Neural progenitor cell (in vitro differentiated cells): ENCODE results near the gene C9orf57. TPM values are rescaled to one million over a fixed set of nuclear protein-coding genes. Genes with fewer than 3 reads are reported as not detected.
"Not testable (repeated sequence)": the region's sequence is repeated elsewhere in the genome, so short reads cannot be mapped to it uniquely, and the experiment has no call there.

Experiments
- DNase-seq: peaks from one replicate; pipeline ENCODE4 v3.0.0-alpha.2; 2016; ENCODE audit warnings: low spot score
- H2AFZ ChIP-seq: fragments of 200-600 bp; sonication (generic); replicated peaks from 2 replicates; pipeline ENCODE4 v1.6.1; 2016; ENCODE audit warnings: antibody characterized with exemption
- H3F3A ChIP-seq: fragments of 200-600 bp; sonication (generic); 2 replicates; pipeline ENCODE4 v1.6.1; 2016; ENCODE audit warnings: antibody characterized with exemption, low read depth
- H3K27ac ChIP-seq: fragments of 200-600 bp; sonication (generic); 2 replicates; pipeline ENCODE4 v1.5.1; 2016; ENCODE audit warnings: mild to moderate bottlenecking
- H3K27me3 ChIP-seq: fragments of 200-600 bp; sonication (generic); 2 replicates; pipeline ENCODE4 v1.6.1; 2016; ENCODE audit warnings: mild to moderate bottlenecking, moderate library complexity
- H3K36me3 ChIP-seq: fragments of 200-600 bp; sonication (generic); 2 replicates; pipeline ENCODE4 v1.5.1; 2016
- H3K4me1 ChIP-seq: fragments of 200-600 bp; sonication (generic); 2 replicates; pipeline ENCODE4 v1.6.1; 2016; ENCODE audit warnings: mixed run types
- H3K4me2 ChIP-seq: fragments of 200-600 bp; sonication (generic); 2 replicates; pipeline ENCODE4 v1.6.1; 2016
- H3K4me3 ChIP-seq: fragments of 200-600 bp; sonication (generic); 2 replicates; pipeline ENCODE4 v1.5.1; 2016
- H3K79me2 ChIP-seq: fragments of 200-600 bp; sonication (generic); 2 replicates; pipeline ENCODE4 v1.6.1; 2016; ENCODE audit warnings: low read depth
- H3K9ac ChIP-seq: fragments of 200-600 bp; sonication (generic); 2 replicates; pipeline ENCODE4 v1.6.1; 2016
- H3K9me3 ChIP-seq: fragments of 200-600 bp; sonication (generic); 2 replicates; pipeline ENCODE4 v1.5.1; 2016; ENCODE audit warnings: low read depth
- H4K20me1 ChIP-seq: fragments of 200-600 bp; sonication (generic); 2 replicates; pipeline ENCODE4 v1.6.1; 2016; ENCODE audit warnings: low read depth
- H3K27ac Mint-ChIP-seq: 3 replicates; pipeline ENCODE4 v1.8.0; 2021; ENCODE audit warnings: mixed read lengths
- H3K27me3 Mint-ChIP-seq: 2 replicates; pipeline ENCODE4 v1.8.0; 2022; ENCODE audit warnings: low read depth, mild to moderate bottlenecking, inconsistent platforms, moderate library complexity, mixed read lengths; ENCODE audit not compliant: insufficient read depth
- H3K36me3 Mint-ChIP-seq: 3 replicates; pipeline ENCODE4 v1.8.0; 2021; ENCODE audit warnings: mixed read lengths
- H3K4me1 Mint-ChIP-seq: 3 replicates; pipeline ENCODE4 v1.8.0; 2021; ENCODE audit warnings: mixed read lengths
- H3K4me3 Mint-ChIP-seq: 3 replicates; pipeline ENCODE4 v1.8.0; 2021; ENCODE audit warnings: mild to moderate bottlenecking, moderate library complexity, mixed read lengths
- H3K9me3 Mint-ChIP-seq: 3 replicates; pipeline ENCODE4 v1.8.0; 2020; ENCODE audit warnings: mixed read lengths
- CTCF ChIP-seq: fragments of 200-600 bp; sonication (generic); IDR thresholded peaks from 2 replicates; pipeline ENCODE4 v1.5.1; 2017; ENCODE audit warnings: antibody characterized with exemption, mild to moderate bottlenecking
- EZH2 ChIP-seq: fragments of 200-600 bp; sonication (generic); IDR thresholded peaks from 2 replicates; pipeline ENCODE4 v1.6.1; 2017; ENCODE audit warnings: antibody characterized with exemption, mild to moderate bottlenecking, moderate library complexity
- EZH2phosphoT487 ChIP-seq: fragments of 200-600 bp; sonication (generic); IDR thresholded peaks from 2 replicates; pipeline ENCODE4 v1.6.1; 2017; ENCODE audit warnings: antibody characterized with exemption
- total RNA-seq: library from RNA; depleted of rRNA; stranded (reverse); fragments of >200 nt; gene quantifications from 2 replicates; pipeline ENCODE4 v1.2.3, GENCODE V29; 2015; ENCODE audit warnings: low replicate concordance

Gene C9orf57
- not detected in 2 replicates for total RNA-seq

- Histone ChIP-seq H3K4me3 (no peak within 1 kb of the TSS), H3K27me3 (no peaks in the 10 kb centered on the region), H3K4me1 (no peaks in the 10 kb centered on the region), H4K20me1 (no peaks in the 10 kb centered on the region), H3K9me3 (no peaks in the 10 kb centered on the region), H3K4me2 (no peak within 1 kb of the TSS), H3K79me2 (no peaks in the 10 kb centered on the region), H2AFZ (no peak within 1 kb of the TSS), H3K36me3 (no peaks in the 10 kb centered on the region), H3F3A (no peaks in the 10 kb centered on the region), H3K9ac (no peak within 1 kb of the TSS), H3K27ac (no peak within 1 kb of the TSS)
- no peaks in the 10 kb centered on the region for H3K36me3 Mint-ChIP-seq
- TF ChIP-seq EZH2, result no peak
- no peak for TF ChIP-seq EZH2phosphoT487
- no peak for TF ChIP-seq CTCF
- DNase-seq, result no peak
- no peaks in the 10 kb centered on the region for H3K9me3 Mint-ChIP-seq
- H3K27me3 Mint-ChIP-seq, result peaks cover 2% of the 10 kb centered on the region
- no peak within 1 kb of the TSS for H3K27ac Mint-ChIP-seq
- no peak within 1 kb of the TSS for H3K4me3 Mint-ChIP-seq
- no peaks in the 10 kb centered on the region for H3K4me1 Mint-ChIP-seq
Measured at GRCh38 chr9:72060513-72060912, at the start of gene C9orf57. TSS of gene C9orf57 (minus strand) at chr9:72060613. CDS start at chr9:72059331, 1,282 bp downstream.

- Mint-ChIP-seq H3K9me3 (peaks cover 4% of the 10 kb centered on the region), H3K4me1 (no peaks in the 10 kb centered on the region), H3K27ac (no peak overlapping the region), H3K27me3 (peaks cover 2% of the 10 kb centered on the region), H3K4me3 (no peak overlapping the region), H3K36me3 (no peaks in the 10 kb centered on the region)
- DNase-seq, result no peak
- no peak overlapping the region for H2AFZ ChIP-seq
- no peaks in the 10 kb centered on the region for H3K9me3 ChIP-seq
- no peaks in the 10 kb centered on the region for H3K79me2 ChIP-seq
- H3K4me3 ChIP-seq, result no peak overlapping the region
- no peaks in the 10 kb centered on the region for H3K27me3 ChIP-seq
- no peaks in the 10 kb centered on the region for H3K36me3 ChIP-seq
- TF ChIP-seq EZH2 (no peak), CTCF (no peak)
- H3K9ac ChIP-seq, result no peak overlapping the region
- no peak overlapping the region for H3K27ac ChIP-seq
- no peaks in the 10 kb centered on the region for H3K4me1 ChIP-seq
- H4K20me1 ChIP-seq, result no peaks in the 10 kb centered on the region
- no peak overlapping the region for H3K4me2 ChIP-seq
- no peaks in the 10 kb centered on the region for H3F3A ChIP-seq
Measured at GRCh38 chr9:72102520-72102919, 42.1 kb upstream of the C9orf57 start.

DNA sequence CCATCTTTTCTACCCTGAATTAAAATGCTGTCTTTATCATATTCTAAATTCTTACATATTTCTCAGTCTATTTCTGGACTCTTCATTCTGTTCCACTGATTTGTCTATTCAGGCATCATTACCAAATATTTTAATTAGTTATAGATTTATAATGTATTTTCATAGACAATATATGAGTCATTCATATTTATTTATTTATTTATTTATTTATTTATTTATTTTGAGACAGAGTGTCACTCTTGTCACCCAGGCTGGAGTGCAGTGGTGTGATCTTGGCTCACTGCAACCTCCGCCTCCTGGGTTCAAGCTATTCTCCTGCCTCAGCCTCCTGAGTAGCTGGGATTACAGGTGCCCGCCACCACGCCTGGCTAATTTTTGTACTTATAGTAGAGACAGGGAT is 35.1 kb upstream of the C9orf57 start:
- not testable (repeated sequence) for H3K27me3 ChIP-seq, H3K4me3 Mint-ChIP-seq, H3K4me2 ChIP-seq, H3K36me3 ChIP-seq, H2AFZ ChIP-seq, H3K27ac ChIP-seq, H3F3A ChIP-seq, DNase-seq, H3K4me3 ChIP-seq, H3K27me3 Mint-ChIP-seq, H3K79me2 ChIP-seq, H3K27ac Mint-ChIP-seq, H3K36me3 Mint-ChIP-seq, H4K20me1 ChIP-seq, H3K4me1 Mint-ChIP-seq, H3K9ac ChIP-seq, H3K4me1 ChIP-seq, H3K9me3 ChIP-seq, H3K9me3 Mint-ChIP-seq

DNA sequence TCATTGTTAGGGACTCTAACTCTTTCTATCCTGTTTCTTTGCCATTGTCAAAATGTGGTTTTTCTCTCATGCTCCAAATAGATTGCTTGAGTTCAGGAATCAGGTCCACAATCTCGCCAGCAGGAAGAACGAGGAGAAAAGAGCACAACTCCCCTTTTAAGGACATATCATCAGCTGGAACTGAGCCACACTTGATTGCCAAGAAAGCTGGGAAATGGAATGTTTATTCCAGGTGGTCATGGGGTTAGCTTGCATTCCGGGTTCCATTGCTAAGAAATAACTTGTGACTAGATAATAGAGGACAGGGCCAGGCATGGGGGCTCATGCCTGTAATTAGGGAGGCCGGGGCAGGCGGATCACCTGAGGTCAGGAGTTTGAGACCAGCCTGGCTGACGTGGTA is 32.4 kb upstream of the C9orf57 start:
- no peaks in the 10 kb centered on the region for H3K36me3 Mint-ChIP-seq

More for the DNA sequence above, 32.4 kb upstream of the C9orf57 start:
- no peaks in the 10 kb centered on the region for H4K20me1 ChIP-seq
- no peak overlapping the region for H2AFZ ChIP-seq
- no peak overlapping the region for H3K4me3 ChIP-seq
- Mint-ChIP-seq H3K4me3 (no peak overlapping the region), H3K27me3 (peaks cover 2% of the 10 kb centered on the region), H3K9me3 (peaks cover 2% of the 10 kb centered on the region), H3K27ac (no peak overlapping the region), H3K4me1 (no peaks in the 10 kb centered on the region)
- H3K4me2 ChIP-seq, result no peak overlapping the region
- no peak overlapping the region for H3K27ac ChIP-seq
- H3K27me3 ChIP-seq, result no peaks in the 10 kb centered on the region
- no peak for DNase-seq
- H3K9me3 ChIP-seq, result no peaks in the 10 kb centered on the region
- no peaks in the 10 kb centered on the region for H3K79me2 ChIP-seq
- no peaks in the 10 kb centered on the region for H3K4me1 ChIP-seq
- H3K36me3 ChIP-seq, result no peaks in the 10 kb centered on the region
- H3K9ac ChIP-seq, result no peak overlapping the region
- TF ChIP-seq CTCF, result no peak
- no peak for TF ChIP-seq EZH2phosphoT487
- no peak for TF ChIP-seq EZH2
- H3F3A ChIP-seq, result no peaks in the 10 kb centered on the region
